Measurements from ENCODE around the gene SLC25A43.

The SLC25A43 gene

GRCh38 chrX:119500061-119500800 lies 101.1 kb downstream of the SLC25A43 start:
- no peak for DNase-seq (ENCODE audit: low read depth)

GRCh38 chrX:119501511-119502148 lies 102.5 kb downstream of the SLC25A43 start:
- DNase-seq (ENCODE audit: low read depth), result peak; percentile 20

- DNase-seq (ENCODE audit: low read depth), result peak; percentile 56
Measured at GRCh38 chrX:119502727-119503483, 103.8 kb downstream of the SLC25A43 start.

GRCh38 chrX:119503484-119503861 lies 104.3 kb downstream of the SLC25A43 start:
- peak; percentile 94 for DNase-seq (ENCODE audit: low read depth)
